A172 (cell line): ENCODE measurements around the gene S100PBP. TPM values are rescaled to one million over a fixed set of nuclear protein-coding genes. Genes with fewer than 3 reads are reported as not detected.

ENCODE experiments used
- DNase-seq: peaks from one replicate; pipeline ENCODE4 v3.0.0-alpha.2; 2015; ENCODE audit warnings: low spot score
- total RNA-seq: library from RNA; depleted of rRNA; stranded (reverse); fragments of >200 nt; shearing (Covaris generic); gene quantifications from 2 replicates; pipeline ENCODE4 v1.2.3, GENCODE V29; 2014

Gene S100PBP
- total RNA-seq, 1 experiment from 2014 or later = 20.4 TPM

GRCh38 chr1:32869923-32870614, 52.6 kb downstream of the S100PBP start:
- no peak for DNase-seq

- no peak for DNase-seq
These were observed 53.3 kb downstream of the S100PBP start, which contains the start of gene FNDC5 for GRCh38 chr1:32870615-32871363. Gene FNDC5, minus strand, starts transcription at chr1:32870912.

GRCh38 chr1:32871364-32872191, 54.1 kb downstream of the S100PBP start:
- DNase-seq = no peak

GRCh38 chr1:32872192-32872460, 54.7 kb downstream of the S100PBP start:
- DNase-seq = no peak

GRCh38 chr1:32873484-32873883, 56.0 kb downstream of the S100PBP start:
- DNase-seq = no peak

- DNase-seq = no peak
These were observed 57.7 kb downstream of the S100PBP start for GRCh38 chr1:32874860-32875752.

GRCh38 chr1:32876341-32877210, 59.1 kb downstream of the S100PBP start:
- peak; percentile 16 for DNase-seq

GRCh38 chr1:32877211-32878110, 60.0 kb downstream of the S100PBP start:
- no peak for DNase-seq

- peak; percentile 5 for DNase-seq
These were observed 60.7 kb downstream of the S100PBP start for GRCh38 chr1:32878183-32878582.

GRCh38 chr1:32878637-32879041, 61.2 kb downstream of the S100PBP start:
- DNase-seq = no peak

GRCh38 chr1:32881291-32881690, 63.8 kb downstream of the S100PBP start:
- no peak for DNase-seq

- no peak for DNase-seq
These were observed 64.7 kb downstream of the S100PBP start for GRCh38 chr1:32881871-32882850.

GRCh38 chr1:32883338-32884031, 66.0 kb downstream of the S100PBP start:
- no peak for DNase-seq

GRCh38 chr1:32884032-32884372, 66.5 kb downstream of the S100PBP start:
- no peak for DNase-seq

- DNase-seq = no peak
These were observed 67.3 kb downstream of the S100PBP start for GRCh38 chr1:32884726-32885125.

GRCh38 chr1:32885676-32886003, 68.2 kb downstream of the S100PBP start:
- DNase-seq = no peak

GRCh38 chr1:32886004-32886827, 68.8 kb downstream of the S100PBP start, which contains the start of gene HPCA:
Gene HPCA, plus strand, starts transcription at chr1:32886491. Its CDS starts 2,408 bp downstream, at chr1:32888899.
- peak; percentile 30 for DNase-seq
